ENCODE data around the gene APP.
"Not testable (repeated sequence)": the region's sequence is repeated elsewhere in the genome, so short reads cannot be mapped to it uniquely, and the experiment has no call there.

Gene APP

DNA sequence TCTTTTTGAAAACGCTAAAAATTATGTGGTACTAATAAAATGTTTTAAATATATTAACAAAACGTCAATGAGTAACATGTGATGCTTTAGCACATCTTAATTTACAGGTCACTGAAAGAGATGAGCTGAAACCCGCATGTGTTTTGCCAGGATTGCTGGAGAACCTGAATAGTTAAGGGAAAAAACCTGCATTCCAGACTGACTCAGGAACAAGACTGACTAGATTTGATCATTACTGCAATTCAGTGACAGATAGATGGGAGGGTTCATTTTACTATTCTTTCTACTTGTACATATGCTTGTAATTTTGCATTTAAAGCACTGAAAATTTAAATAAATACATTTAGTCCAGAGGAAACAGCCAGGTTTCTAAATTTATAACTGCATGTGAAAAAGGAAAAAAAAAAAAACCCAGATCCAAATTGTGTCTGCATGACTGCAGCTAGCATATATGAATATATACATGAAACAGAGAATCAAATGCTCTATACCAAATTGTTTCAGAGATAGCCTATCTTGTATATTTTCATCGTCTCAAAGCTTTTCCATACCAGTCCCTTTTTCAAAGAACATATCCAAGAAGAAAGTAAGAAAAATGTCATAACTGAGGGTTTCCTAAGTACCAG is 71.7 kb downstream of the APP start:
- DNase-seq (ENCODE audit: low read depth): no peak

DNA sequence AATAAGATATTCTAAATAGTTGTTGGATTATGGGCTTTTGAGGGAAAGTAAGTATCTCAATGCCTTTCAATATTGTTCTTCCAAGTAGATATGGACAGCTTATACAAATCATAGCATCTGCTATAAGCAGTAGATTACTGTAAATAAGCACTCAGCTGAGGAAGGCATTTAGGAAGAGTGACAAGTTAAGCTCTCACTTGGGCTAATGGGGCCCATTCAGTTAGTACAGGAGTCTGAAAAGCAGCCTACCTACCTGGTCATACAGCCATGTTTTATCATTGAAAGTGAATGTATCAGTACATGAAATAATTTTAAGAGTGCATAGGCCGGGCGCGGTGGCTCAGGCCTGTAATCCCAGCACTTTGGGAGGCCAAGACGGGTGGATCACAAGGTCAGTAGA is 73.1 kb downstream of the APP start:
- no peak for DNase-seq (ENCODE audit: low read depth)

DNA sequence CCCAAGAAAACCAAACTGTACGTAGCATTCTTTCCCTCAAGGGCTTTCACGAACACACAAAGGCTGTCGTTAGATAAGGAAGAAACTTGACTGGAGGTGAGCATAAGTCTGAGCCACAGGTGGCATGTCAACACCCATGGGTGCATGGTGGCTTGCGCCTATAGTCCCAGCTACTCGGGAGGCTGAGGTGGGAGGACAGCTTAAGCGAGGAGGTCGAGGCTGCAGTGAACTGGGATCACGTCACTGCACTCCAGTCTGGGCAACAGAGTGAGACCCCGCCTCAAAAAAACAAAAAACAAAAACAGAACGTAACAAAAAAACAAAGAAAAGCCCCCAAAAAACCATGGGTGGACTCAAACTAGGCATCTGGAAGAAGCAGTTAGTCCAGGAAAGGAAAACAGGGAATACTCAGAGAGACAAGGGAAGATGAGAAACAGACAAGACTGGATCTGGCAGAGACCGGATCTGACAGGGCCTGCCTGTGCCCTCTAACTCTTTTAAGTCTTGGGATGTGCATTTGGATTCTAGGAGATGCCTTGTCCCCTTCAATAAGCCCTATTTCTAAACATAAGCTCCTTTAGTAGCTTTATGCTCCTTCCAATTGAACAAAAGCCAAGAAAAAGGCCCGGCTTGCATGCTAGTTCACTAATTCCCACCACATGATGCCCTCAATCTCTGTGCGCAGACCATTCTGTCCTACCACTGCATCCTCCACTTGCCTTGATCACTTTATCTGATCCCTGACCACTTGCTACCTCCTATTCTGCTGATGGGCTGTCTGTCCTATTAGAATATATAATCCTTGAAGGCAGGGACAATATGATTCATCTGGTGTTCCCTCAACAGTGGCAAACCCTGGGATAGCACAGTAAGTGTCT is 73.8 kb downstream of the APP start:
- no peak for DNase-seq (ENCODE audit: low read depth)

DNA sequence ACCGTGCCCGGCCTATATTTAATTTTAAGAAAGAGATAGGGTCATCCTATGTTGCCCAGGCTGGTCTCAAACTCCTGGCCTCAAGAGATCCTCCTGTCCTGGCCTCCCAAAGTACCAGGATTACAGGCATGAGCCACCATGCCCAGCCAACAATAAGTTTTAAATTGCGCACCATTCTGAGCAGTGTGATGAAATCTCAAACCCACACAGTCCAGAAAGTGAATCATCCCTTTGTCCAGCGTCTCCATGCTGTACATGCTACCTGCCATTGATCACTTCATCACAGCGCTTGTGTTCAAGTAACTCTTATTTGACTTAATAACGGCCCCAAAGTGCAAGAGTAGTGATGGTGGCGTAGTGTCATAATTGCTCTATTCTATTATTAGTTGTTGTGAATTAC is 75.4 kb downstream of the APP start:
- no peak for DNase-seq (ENCODE audit: low read depth)

DNA sequence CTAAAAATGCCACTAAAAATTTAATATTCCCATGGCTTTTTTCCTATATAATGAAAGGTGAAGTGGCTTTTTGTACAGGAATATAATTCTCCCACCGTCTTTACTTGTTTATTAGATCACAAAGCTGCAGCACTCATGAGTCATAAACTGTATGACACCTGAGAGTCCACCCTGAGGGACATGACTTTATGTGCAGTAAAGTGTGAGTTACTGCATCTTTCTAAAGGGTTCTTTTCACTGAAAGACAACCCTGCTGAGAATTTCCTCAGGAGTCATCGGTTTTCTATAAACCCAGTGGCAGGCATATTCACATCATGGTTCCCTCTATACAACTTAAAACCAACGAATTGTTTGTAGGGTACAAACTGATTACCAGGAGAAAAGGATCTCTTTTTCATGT is 77.4 kb downstream of the APP start:
- DNase-seq (ENCODE audit: low read depth): no peak

DNA sequence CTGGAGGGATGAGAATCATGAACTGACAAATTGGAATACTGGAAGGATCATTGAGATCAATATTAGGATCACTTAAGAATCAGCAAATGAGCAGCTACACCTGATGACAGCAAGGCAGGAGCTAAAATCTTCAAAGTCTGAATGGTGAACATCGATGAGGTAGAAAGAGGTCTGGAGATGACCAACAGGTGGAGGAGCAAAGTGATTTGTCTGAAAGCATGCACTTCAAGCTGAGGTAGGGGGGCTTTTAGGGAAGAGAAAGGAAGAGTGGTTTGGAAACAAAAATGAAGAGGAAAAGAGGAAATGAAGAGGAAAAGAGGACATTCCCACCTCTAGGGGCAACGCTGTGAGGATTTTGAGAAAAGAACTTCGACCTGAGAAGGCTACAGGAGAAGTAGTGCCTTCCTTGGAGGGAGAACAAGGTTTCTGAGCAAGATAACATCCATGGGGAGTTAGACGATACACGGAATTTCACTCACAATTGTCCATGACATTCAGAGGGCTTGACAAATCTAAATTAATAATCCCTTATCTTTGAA is 79.0 kb downstream of the APP start:
- no peak for DNase-seq (ENCODE audit: low read depth)

DNA sequence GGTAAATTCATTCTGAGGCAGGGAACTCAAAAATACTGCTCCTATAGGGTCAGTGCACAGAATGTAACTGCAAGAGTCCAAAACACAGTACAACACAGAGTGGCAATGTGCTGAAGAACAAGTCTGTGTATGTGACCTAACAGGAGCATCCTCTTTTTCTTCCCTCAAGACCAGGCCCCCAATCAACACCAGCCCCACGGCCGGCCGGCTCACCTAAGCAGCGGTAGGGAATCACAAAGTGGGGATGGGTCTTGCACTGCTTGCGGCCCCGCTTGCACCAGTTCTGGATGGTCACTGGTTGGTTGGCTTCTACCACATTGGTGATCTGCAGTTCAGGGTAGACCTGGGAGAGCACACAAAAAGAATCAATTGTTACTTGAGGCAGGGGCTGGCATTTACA is 80.8 kb downstream of the APP start:
- DNase-seq (ENCODE audit: low read depth): no peak

DNA sequence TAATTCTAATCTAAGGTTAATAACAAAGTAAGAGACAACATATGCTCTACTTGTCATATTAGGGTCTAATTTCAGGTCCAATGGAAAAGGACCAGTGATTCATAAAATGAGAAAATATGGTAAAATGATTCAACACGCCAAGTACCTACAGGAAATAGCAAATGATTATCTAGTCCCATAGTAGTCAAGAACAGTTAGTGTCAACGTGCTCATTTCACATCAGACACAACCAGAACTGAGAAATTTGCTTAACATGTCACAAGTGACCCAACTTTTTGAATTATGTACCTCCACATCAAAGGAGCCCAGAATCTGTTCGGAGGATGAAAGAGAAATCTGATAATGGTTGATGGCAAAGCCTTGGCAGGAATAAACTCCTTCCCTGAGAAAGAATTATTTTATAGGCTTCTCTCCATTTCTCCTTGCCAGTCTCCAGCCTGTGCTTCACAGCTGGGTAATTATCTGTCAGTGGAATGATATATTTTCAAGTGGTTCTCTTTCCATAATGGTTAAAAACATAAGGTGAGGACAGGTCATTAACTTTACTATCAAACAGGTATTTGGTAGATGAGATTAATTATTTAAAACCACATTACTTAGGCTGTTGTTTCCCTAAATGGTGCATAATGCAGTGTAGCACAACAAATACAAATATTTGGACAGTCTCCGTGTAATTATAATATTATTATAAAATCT is 83.2 kb downstream of the APP start:
- DNase-seq (ENCODE audit: low read depth): no peak

DNA sequence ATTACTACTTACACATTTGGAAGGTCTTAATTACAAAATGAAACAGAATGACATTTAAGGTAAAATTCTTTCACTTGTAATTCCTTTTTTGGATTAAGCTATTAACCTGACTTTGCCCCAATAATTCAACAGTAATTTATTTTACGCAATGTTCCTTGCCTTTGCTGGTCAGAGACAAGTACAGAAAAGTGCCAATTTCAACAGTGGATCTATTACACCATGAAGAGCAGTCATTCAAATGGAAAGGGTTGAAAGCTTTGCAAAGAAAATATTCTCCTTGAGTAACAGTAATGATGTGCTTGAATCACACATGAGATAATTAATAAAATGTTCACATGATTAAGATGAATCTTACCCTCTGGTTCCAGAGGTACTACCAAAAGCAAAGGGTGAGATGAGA is 84.7 kb downstream of the APP start:
- no peak for DNase-seq (ENCODE audit: low read depth)

DNA sequence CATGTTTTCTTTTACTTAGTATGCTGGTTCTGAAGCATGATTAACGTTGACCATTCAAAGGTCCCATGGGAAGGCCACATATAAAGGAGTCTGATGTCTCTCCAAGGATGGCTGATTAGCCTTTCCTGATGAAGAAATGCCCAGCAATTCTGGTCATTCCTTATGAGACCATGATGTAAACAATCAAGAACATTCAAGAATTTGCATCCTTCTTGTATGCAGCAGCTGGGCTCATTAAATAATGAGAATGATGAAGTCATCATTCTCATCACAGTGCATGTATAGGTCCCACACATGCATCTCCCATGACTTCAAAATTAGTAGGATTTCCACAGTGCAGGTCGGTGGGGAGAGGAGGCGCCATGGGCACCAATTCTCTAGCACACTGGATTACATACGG is 85.4 kb downstream of the APP start:
- DNase-seq (ENCODE audit: low read depth): no peak

DNA sequence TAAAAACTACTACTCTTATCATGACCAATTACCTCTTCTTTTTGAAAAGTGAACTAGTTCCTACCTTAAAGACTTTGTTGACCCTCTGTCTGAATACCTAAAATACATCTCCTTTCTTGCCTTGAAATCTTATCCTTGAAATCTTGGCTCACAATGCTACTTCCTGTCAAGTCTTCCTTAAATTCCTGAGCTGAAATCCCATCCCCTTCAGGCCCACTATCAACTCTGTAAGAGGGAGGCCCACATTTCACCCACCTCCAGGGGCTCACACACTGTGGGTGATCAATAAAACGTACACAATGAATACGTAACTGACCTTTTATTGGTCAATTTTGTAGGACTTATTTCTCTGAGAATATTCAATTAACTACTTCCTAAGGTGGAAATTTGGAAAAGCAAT is 88.0 kb downstream of the APP start:
- no peak for DNase-seq (ENCODE audit: low read depth)

DNA sequence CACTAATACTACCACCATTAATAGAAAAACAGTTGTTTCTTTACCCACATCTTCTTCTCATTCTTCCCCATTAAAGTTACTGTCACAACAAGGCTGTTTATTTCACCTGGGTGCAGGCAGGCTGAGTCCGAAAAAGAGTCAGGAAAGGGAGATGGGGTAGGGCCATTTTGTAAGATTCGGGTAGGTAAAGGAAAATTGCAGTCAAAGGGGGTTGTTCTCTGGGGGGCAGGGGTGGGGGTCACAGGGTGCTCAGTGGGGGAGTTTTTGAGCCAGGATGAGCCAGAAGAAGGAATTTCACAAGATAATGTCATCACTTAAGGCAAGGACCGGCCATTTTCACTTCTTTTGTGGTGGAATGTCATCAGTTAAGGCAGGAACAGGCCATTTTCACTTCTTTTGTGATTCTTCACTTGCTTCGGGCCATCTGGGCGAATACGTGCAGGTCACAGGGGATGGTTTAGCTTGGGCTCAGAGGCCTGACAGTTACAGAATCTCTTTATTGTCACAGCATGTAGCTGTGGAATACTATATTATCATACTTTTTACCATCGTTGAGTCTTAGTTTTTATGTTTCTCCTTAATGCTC is 89.3 kb downstream of the APP start:
- not testable (repeated sequence) for DNase-seq (ENCODE audit: low read depth)

DNA sequence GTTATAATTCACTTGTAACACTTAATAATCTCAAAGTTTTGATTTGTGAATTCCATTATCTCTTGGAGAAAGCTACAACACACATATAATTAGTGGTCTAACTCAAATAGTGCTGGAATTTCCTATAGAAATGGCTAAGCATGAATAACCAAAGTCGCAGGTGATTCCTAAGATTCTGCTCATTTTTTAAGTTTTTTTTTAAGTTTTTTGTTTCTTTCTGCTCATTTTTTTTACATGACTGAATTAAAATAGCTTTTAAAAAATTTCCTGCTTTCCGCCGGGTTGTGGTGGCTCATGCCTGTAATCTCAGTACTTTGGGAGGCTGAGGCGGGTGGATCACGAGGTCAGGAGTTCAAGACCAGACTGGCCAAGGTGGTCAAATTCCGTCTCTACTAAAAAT is 90.4 kb downstream of the APP start:
- DNase-seq (ENCODE audit: low read depth): no peak

DNA sequence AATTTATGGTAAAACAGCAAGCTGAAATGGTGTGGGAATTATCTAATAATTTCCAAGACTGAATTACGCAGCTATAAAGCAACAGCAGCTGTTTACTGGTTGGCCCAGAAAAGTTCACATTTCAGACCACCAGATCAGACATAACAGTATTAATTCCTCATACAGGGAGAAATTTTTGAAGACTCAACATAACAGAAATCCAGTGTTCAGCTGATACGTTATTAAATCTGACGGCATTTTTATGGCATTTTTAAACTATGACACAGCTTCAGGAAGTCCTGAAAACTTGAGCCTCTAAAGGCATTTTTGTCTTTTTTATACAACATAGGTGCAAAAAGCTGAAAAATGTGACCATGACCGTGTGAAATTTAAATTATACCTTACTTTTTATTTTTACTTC is 91.2 kb downstream of the APP start:
- DNase-seq (ENCODE audit: low read depth): no peak

DNA sequence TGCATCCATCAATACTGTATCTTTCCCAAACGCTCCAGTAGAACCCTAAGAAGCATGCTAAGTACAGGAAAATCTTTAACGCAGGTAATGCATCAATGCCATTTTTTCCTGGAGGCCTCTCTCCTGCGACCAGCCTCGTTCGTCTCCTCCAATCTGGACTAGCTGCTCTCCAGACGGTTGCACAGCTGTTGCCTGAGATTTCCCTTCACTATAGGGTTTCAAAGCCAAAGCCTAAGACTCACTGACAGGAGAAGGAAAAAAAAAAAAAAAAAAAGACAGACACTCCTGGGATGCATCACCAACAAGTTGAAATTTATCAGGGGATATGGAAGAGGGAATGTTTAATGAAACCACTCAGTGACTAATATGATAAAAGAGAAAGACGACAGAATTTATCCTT is 93.0 kb downstream of the APP start:
- DNase-seq (ENCODE audit: low read depth): no peak

DNA sequence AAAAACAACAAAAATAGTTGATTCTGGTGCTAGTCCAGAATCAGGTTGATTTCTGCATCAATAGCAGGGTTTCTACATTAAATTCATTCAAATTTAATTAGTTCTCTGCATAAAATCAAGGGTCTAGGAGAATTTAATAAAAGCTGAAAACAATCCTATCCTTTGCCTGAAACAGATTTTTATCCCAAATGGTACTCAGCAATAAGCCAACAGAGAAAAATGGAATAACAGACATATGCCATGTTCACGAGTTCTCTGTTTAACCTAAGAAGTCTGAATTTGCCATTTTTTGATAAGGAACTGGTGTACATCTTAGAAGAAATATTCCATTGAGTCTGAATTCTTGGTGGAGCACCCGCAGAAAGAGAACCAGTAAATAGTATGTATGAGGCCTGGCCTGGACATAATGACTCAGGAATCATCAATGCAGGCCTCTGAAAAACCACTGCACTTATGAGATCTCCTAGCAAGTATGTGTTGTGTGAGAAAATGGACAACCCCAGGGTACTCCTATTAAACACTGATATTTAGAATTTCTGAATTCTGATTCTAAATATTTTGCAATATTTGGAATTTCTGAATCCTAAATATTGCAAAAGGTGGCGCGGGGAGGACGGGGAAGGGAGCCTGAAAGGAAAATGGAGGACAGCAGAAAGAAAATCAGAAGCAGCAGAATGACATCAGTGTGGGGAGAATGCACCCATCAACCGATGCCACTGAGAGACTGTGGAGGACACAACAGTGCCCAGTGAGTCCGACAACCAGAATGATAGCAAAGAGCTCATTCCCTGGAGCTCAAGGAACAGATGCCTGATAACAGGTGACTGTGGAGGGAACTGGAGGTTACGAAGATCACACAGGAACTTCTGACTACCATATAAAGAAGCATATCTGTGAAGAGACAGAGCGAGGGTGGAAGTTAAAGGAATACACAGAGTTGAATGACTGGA is 97.6 kb downstream of the APP start:
- no peak for DNase-seq (ENCODE audit: low read depth)

DNA sequence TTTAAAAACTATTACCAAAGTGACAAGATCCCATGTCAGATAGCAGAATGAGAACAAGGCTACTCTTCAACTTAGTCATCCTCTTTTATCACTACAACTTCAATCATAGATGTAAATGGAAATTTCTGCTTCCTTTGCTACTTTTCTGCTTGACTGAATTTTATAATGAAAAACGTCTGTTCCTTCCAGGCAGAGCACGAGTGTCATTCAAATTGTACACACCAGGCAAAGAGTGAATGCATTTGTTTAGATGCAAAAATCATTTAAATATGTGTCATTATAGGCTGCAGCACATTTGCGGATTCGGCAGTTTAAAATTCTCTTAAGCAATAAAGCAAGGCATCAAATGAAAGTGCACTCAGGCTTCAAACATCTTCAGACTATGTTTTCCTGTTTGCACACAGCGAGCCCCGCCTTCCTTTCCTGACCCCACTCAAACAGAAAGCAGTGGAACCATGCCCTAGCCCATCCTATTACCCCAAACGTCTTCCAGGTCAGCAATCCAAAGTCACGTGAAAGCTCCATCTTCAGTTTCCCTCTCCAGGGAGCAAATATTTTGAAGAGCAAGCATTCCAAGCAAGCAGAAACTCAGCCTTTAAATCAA is 99.6 kb downstream of the APP start:
- no peak for DNase-seq (ENCODE audit: low read depth)

DNA sequence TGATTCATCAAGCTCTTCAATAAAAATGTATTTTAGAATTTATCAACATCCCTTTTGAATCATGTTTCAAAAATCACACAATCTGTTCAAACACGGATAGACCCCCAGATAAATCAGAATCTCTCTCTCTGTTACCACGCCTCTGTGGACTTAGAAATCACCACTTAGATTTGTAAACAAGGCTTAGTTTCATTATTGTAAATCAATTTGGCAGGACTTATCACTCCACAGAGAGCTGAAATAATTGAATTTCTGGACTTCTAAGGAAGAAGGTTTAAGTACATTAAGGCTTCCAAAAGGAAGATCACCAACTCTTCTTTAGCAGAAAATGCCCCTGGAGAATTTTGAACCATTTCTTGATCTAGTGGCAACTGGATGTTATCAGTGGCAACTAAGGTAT is 100.4 kb downstream of the APP start:
- DNase-seq (ENCODE audit: low read depth): no peak

DNA sequence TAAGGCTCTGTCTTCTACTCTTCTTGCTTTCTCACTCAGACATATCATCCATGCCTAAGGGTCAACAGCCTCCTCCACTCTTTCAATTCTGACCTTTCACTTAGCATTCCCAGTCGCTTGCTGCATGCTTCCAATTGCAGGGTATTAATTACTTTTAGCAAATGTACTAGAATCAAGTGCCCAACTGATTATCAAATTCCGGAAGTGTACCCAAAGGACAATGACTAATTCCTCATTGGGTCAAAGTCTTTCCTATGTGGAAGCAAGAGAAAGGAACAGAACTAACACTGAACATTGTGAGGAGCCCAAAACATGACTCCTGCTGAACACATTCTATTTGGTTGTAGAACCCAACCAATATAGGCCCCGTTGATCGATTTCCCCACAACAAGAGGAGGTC is 101.8 kb downstream of the APP start:
- DNase-seq (ENCODE audit: low read depth): no peak

DNA sequence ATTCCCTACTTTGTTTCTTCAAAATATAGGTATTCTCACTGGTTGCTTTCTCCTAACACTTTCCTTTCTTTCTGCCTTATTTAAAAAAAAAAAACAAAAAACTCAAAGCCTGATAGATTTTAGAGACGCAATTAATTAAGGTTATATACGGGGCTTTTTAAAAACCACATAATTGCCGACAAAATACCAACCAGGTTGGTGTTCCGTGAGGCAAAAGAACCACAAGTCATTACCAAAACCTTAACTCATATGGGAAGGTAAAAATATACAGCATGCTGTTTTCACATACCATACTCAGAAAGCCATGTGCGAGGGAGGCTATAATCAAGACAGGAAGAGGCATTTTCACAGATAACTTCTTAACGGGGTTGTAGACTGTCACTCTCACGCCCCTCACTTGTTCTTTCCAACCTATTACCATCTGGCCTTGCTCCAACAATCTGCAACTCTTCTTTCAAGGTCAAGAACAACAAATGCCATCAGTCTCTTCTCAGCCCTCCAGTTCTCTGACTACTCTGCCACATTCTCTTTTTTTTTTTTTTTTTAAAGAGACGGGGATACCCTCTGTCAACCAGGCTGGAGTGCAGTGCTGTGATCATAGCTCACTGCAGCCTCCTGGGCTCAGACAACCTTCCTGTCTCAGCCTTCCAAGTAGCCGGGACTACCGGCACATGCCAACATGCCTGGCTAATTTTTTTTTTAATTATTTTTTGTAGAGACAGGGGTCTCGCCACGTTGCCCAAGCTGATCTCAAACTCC is 102.6 kb downstream of the APP start:
- DNase-seq (ENCODE audit: low read depth): no peak
